Panc1 (cell line): Measurements from ENCODE around the gene CNEP1R1. TPM values are rescaled to one million over a fixed set of nuclear protein-coding genes. Genes with fewer than 3 reads are reported as not detected.

Experiments
- ATAC-seq: fragments of 200-7000 bp; cut with Tn5 transposase; 2 replicates; pipeline ENCODE4 v1.9.1; 2020; ENCODE audit warnings: mild to moderate bottlenecking, moderate library complexity
- BruUV-seq: library from RNA; stranded (reverse); fragments of 400-500 nt; replicated peaks from 2 replicates; lab custom pipeline; 2021; lab: Mats Ljungman, UMichigan
- CTCF ChIA-PET: fragments of 300-600 bp; sonication (Branson Sonifier 250); formaldehyde crosslinking; loops from one replicate; lab custom pipeline; 2022; ENCODE audit warnings: antibody characterized with exemption; lab: Charles Lee
- POLR2A ChIA-PET: fragments of 300-600 bp; sonication (Branson Sonifier 250); formaldehyde crosslinking; loops from one replicate; lab custom pipeline; 2022; ENCODE audit warnings: antibody characterized with exemption; lab: Charles Lee
- DNase-seq: peaks from one replicate; pipeline ENCODE4 v3.0.0-alpha.2; 2010; ENCODE audit warnings: low read depth, low spot score
- H3K27ac ChIP-seq: 2 replicates; pipeline ENCODE4 v1.5.1; 2011; ENCODE audit warnings: mild to moderate bottlenecking, low read length, inconsistent platforms
- H3K27me3 ChIP-seq: fragments of 200-500 bp; sonication (Bioruptor generic); 2 replicates; pipeline ENCODE4 v1.6.0; 2014; ENCODE audit warnings: low read length, inconsistent platforms; ENCODE audit not compliant: control insufficient read depth, insufficient read depth
- H3K36me3 ChIP-seq: fragments of 200-500 bp; sonication (Bioruptor generic); 2 replicates; pipeline ENCODE4 v1.5.1; 2014; ENCODE audit warnings: inconsistent platforms, mild to moderate bottlenecking, low read length, moderate library complexity; ENCODE audit not compliant: control insufficient read depth, insufficient read depth
- H3K4me1 ChIP-seq: 2 replicates; pipeline ENCODE4 v1.5.1; 2011; ENCODE audit warnings: inconsistent platforms, mild to moderate bottlenecking, low read length, moderate library complexity; ENCODE audit not compliant: control insufficient read depth, insufficient read depth
- H3K4me3 ChIP-seq, 2 experiments: 2 replicates each; pipeline ENCODE4 v1.5.1; 2011 to 2012; ENCODE audit warnings: low read depth in 2 of 2, low read length in 2 of 2, mild to moderate bottlenecking in 2 of 2, inconsistent platforms in 1 of 2, moderate library complexity in 1 of 2
- H3K9me3 ChIP-seq: fragments of 200-500 bp; sonication (Bioruptor generic); 2 replicates; pipeline ENCODE4 v1.5.1; 2014; ENCODE audit warnings: low read depth, mild to moderate bottlenecking, inconsistent platforms, low read length, moderate library complexity; ENCODE audit not compliant: control insufficient read depth, insufficient read depth
- CTCF ChIP-seq: fragments of 450-650 bp; IDR thresholded peaks from 2 replicates; pipeline ENCODE4 v1.5.1; 2017; ENCODE audit warnings: mild to moderate bottlenecking
- POLR2AphosphoS5 ChIP-seq: IDR thresholded peaks from 2 replicates; pipeline ENCODE4 v1.6.1; 2012; ENCODE audit warnings: mild to moderate bottlenecking, low read depth, low read length, moderate library complexity
- REST ChIP-seq, 2 experiments: IDR thresholded peaks; 2 replicates each; pipeline ENCODE4 v1.6.1; 2011 to 2012; ENCODE audit warnings: low read depth in 2 of 2, control low read depth in 1 of 2, low read length in 1 of 2, mild to moderate bottlenecking in 1 of 2, moderate library complexity in 1 of 2; ENCODE audit not compliant: insufficient read depth in 1 of 2
- SIN3A ChIP-seq: IDR thresholded peaks from 2 replicates; pipeline ENCODE4 v1.6.1; 2012; ENCODE audit warnings: low read depth, mild to moderate bottlenecking, low read length, moderate library complexity, borderline replicate concordance; ENCODE audit not compliant: insufficient read depth
- TCF7L2 ChIP-seq: IDR thresholded peaks from 2 replicates; pipeline ENCODE4 v1.6.1; 2011; ENCODE audit warnings: mild to moderate bottlenecking, low read depth, low read length, inconsistent platforms
- in situ Hi-C: cut with HindIII; loops from 2 replicates; pipeline ENCODE4 v1.10.0; 2016; ENCODE audit warnings: low sequenced_read_pairs, low pct_unique_long_range_greater_than_20kb
- intact Hi-C: fragments of 100-400 bp; cut with micrococcal nuclease; formaldehyde crosslinking; loops from one replicate; pipeline ENCODE4 v1.10.0; 2022; ENCODE audit not compliant: unreplicated experiment
- total RNA-seq: library from RNA; stranded (reverse); gene quantifications from one replicate; pipeline ENCODE4 v1.2.1, GENCODE V29; 2021; ENCODE audit not compliant: unreplicated experiment

The CNEP1R1 gene
- total RNA-seq, 1 experiment from 2014 or later = 22.0 TPM

- Histone ChIP-seq H3K27ac (peak overlapping the region; percentile 17; the same call in 1 of the 2 replicates), H3K4me1 (peaks cover 3% of the 10 kb centered on the region; the same call in 1 of the 2 replicates), H3K4me3 (peak overlapping the region; percentile 24 to 53), H3K27me3 (no peaks in the 10 kb centered on the region), H3K36me3 (no peaks in the 10 kb centered on the region), H3K9me3 (no peaks in the 10 kb centered on the region)
- DNase-seq (no peak), ATAC-seq (peak; percentile 78)
- CTCF ChIA-PET = no interaction called here
- POLR2A ChIA-PET = no interaction called here
- in situ Hi-C loops (no loop called here), intact Hi-C loops (no loop called here)
- no TSS peak for BruUV-seq
- TF ChIP-seq CTCF (no peak), SIN3A (no peak), TCF7L2 (no peak), REST (IDR thresholded peaks at IDR 0.05; ENCODE audit: insufficient read depth in 1 of 2, low read depth in 2 of 2, low read length in 1 of 2) (no peak), POLR2AphosphoS5 (no peak)
Observed at GRCh38 chr16:49986351-49987124, 38.5 kb upstream of the CNEP1R1 start.

- Histone ChIP-seq H3K27ac (no peak overlapping the region), H3K4me1 (peaks cover 3% of the 10 kb centered on the region; the same call in 1 of the 2 replicates), H3K9me3 (no peaks in the 10 kb centered on the region), H3K36me3 (no peaks in the 10 kb centered on the region), H3K27me3 (no peaks in the 10 kb centered on the region), H3K4me3 (no peak overlapping the region)
- CTCF ChIA-PET = no interaction called here
- DNase-seq (no peak), ATAC-seq (no peak)
- BruUV-seq = no TSS peak
- intact Hi-C loops = no loop called here
- TF ChIP-seq CTCF (no peak), SIN3A (no peak), TCF7L2 (no peak), POLR2AphosphoS5 (no peak), REST (IDR thresholded peaks at IDR 0.05; ENCODE audit: insufficient read depth in 1 of 2, low read depth in 2 of 2, low read length in 1 of 2) (no peak)
- in situ Hi-C loops = no loop called here
- POLR2A ChIA-PET = no interaction called here
Observed at GRCh38 chr16:49987381-49987780, 37.6 kb upstream of the CNEP1R1 start.
